ENCODE results near the gene STXBP3. TPM values are rescaled to one million over a fixed set of nuclear protein-coding genes. Genes with fewer than 3 reads are reported as not detected.

Gene STXBP3
- total and polyA plus RNA-seq, 2 of the 13 experiments (the other 11 are each of a cell fraction or from before 2014, with no cell fraction given): 13.0 to 20.8 TPM

GRCh38 chr1:108816049-108816893 is 69.8 kb downstream of the STXBP3 start (continued):
- no peak for TF ChIP-seq HNF1A (IDR thresholded peaks at IDR 0.05; ENCODE audit: low read depth)
- no peak for TF ChIP-seq HNF1A (CRISPR knock-in tag; IDR thresholded peaks at IDR 0.05; ENCODE audit: borderline replicate concordance)
- TF ChIP-seq HNRNPH1 (optimal IDR thresholded peaks at IDR 0.05; ENCODE audit: low read depth, low read length): no peak
- TF ChIP-seq ZNF550 (CRISPR knock-in tag; IDR thresholded peaks at IDR 0.05; ENCODE audit: borderline replicate concordance): no peak
- TF ChIP-seq MAX (IDR thresholded peaks at IDR 0.05): no peak
- no peak for TF ChIP-seq SP140L (CRISPR knock-in tag; IDR thresholded peaks at IDR 0.05; ENCODE audit: borderline replicate concordance)
- no peak for TF ChIP-seq ZFP36L1 (CRISPR knock-in tag; IDR thresholded peaks at IDR 0.05)
- TF ChIP-seq ZNF577 (CRISPR knock-in tag; IDR thresholded peaks at IDR 0.05; ENCODE audit: borderline replicate concordance, low read depth): no peak
- no peak for TF ChIP-seq ZNF224 (CRISPR knock-in tag; IDR thresholded peaks at IDR 0.05)
- no peak for TF ChIP-seq BRD4 (CRISPR knock-in tag; IDR thresholded peaks at IDR 0.05)
